Thyroid gland (tissue), 4 donors: ENCODE results near the gene CCDC149. TPM values are rescaled to one million over a fixed set of nuclear protein-coding genes. Genes with fewer than 3 reads are reported as not detected.

ENCODE experiments used
- DNase-seq, 2 donors: peaks; one replicate each; pipeline ENCODE4 v3.0.0-alpha.2; 2019
- H3K27ac ChIP-seq, 3 donors: fragments of 200-600 bp; sonication (generic); 1 replicate in 2 of 3; 2 replicates in 1 of 3; pipeline ENCODE4 v1.5.1; 2016 to 2019; ENCODE audit warnings: mild to moderate bottlenecking in 1 of 3, moderate library complexity in 1 of 3
- H3K27me3 ChIP-seq: fragments of 200-600 bp; sonication (generic); one replicate; pipeline ENCODE4 v1.5.1; 2019
- H3K36me3 ChIP-seq, 2 donors: fragments of 200-600 bp; sonication (generic); one replicate each; pipeline ENCODE4 v1.5.1; 2016 to 2019
- H3K4me1 ChIP-seq, 2 donors: fragments of 200-600 bp; sonication (generic); one replicate each; pipeline ENCODE4 v1.5.1; 2017 to 2019
- H3K4me3 ChIP-seq, 3 donors: fragments of 200-600 bp; sonication (generic); replicated peaks in 1 of 3; 1 replicate in 2 of 3; 2 replicates in 1 of 3; pipeline ENCODE4 v1.5.1; 2016; ENCODE audit warnings: mild to moderate bottlenecking in 1 of 3
- H3K9me3 ChIP-seq: fragments of 200-600 bp; sonication (generic); one replicate; pipeline ENCODE4 v1.5.1; 2017
- CTCF ChIP-seq, 6 experiments: fragments of 200-600 bp in 3 of 6; fragments of 450-650 bp in 3 of 6; sonication (generic) in 3 of 6; IDR thresholded peaks; one replicate each; pipeline ENCODE4 v1.5.1; 2016 to 2019; ENCODE audit warnings: antibody characterized with exemption in 6 of 6, mild to moderate bottlenecking in 2 of 6, inconsistent platforms in 1 of 6, moderate library complexity in 1 of 6
- POLR2A ChIP-seq, 2 donors: fragments of 450-650 bp; IDR thresholded peaks; one replicate each; pipeline ENCODE4 v1.6.1; 2017; ENCODE audit warnings: antibody characterized with exemption in 2 of 2, mild to moderate bottlenecking in 2 of 2, moderate library complexity in 1 of 2
- WGBS, 2 donors: methylation state at CpG; one replicate each; pipeline ENCODE4 v1.1.5; 2017; 5-methylcytosine and 5-hydroxymethylcytosine counted together
- intact Hi-C: fragments of 100-400 bp; cut with DNase I; formaldehyde crosslinking; loops from one replicate; pipeline ENCODE4 v1.15.1; 2023
- total RNA-seq, 4 donors: library from RNA; depleted of rRNA; stranded (reverse); fragments of >200 nt; gene quantifications; one replicate each; pipeline ENCODE4 v1.2.3, GENCODE V29; 2016

The CCDC149 gene
- total RNA-seq, 4 donors from 2014 or later = 19.3 to 29.2 (median 21.8) TPM

- Histone ChIP-seq H3K27me3 (no peaks in the 10 kb centered on the region), H3K9me3 (no peaks in the 10 kb centered on the region), H3K27ac (no peak overlapping the region), H3K36me3 (no peaks in the 10 kb centered on the region), H3K4me1 (peaks cover 14 to 15% of the 10 kb centered on the region in 2 donors), H3K4me3 (no peak overlapping the region)
- no peak for DNase-seq
- no peak for TF ChIP-seq POLR2A (IDR thresholded peaks at IDR 0.05)
- intact Hi-C loops = no loop called here
- WGBS, 2 donors = 93 to 97% methylated on average over 5 of the region's 5 CpGs
Observed at GRCh38 chr4:24840362-24840761, 72.5 kb downstream of the CCDC149 start.

GRCh38 chr4:24837781-24838180 is 75.1 kb downstream of the CCDC149 start:
- TF ChIP-seq CTCF (IDR thresholded peaks at IDR 0.05) = no peak
- TF ChIP-seq POLR2A (IDR thresholded peaks at IDR 0.05) = no peak
- 60 to 67% methylated on average over 5 of the region's 5 CpGs for WGBS, 2 donors
- peaks cover 14 to 15% of the 10 kb centered on the region in 2 donors for H3K4me1 ChIP-seq

DNA sequence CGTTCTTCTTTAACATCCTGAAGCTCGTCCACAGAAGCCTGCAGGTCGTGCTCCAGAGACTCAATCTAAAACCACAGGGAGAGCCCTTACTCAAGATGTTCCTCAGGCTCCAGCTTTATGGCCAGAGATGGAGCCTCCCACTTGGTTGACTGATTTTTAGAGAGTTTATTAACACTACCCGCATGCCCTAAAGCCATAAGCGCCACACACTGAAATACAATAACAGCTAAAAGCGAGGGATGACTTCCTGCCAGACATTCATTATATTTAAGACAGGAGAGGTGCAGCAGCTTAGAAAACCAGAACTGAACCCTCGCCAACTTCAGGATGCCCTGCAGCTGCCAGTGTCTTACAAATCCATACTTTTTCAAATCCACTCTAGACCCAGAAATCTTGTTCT is 75.5 kb downstream of the CCDC149 start:
- H3K27ac ChIP-seq = no peak overlapping the region
- intact Hi-C loops = no loop called here
- peaks cover 14 to 15% of the 10 kb centered on the region in 2 donors for H3K4me1 ChIP-seq
- no peaks in the 10 kb centered on the region for H3K36me3 ChIP-seq
- H3K4me3 ChIP-seq = no peak overlapping the region
- TF ChIP-seq POLR2A (IDR thresholded peaks at IDR 0.05) (no peak), CTCF (IDR thresholded peaks at IDR 0.05) (no peak)
- no peaks in the 10 kb centered on the region for H3K27me3 ChIP-seq
- H3K9me3 ChIP-seq = no peaks in the 10 kb centered on the region
- DNase-seq = no peak
- 71 to 83% methylated on average over 7 of the region's 7 CpGs for WGBS, 2 donors

More at GRCh38 chr4:24837781-24838180, 75.1 kb downstream of the CCDC149 start:
- H3K36me3 ChIP-seq = no peaks in the 10 kb centered on the region
- DNase-seq = no peak
- intact Hi-C loops = no loop called here
- no peaks in the 10 kb centered on the region for H3K27me3 ChIP-seq
- no peak overlapping the region for H3K4me3 ChIP-seq
- H3K9me3 ChIP-seq = no peaks in the 10 kb centered on the region
- H3K27ac ChIP-seq = no peak overlapping the region

- peaks cover 13 to 14% of the 10 kb centered on the region in 2 donors for H3K4me1 ChIP-seq
- H3K27ac ChIP-seq = no peak overlapping the region
- intact Hi-C loops = no loop called here
Observed at GRCh38 chr4:24836661-24837242, 76.1 kb downstream of the CCDC149 start.

DNA sequence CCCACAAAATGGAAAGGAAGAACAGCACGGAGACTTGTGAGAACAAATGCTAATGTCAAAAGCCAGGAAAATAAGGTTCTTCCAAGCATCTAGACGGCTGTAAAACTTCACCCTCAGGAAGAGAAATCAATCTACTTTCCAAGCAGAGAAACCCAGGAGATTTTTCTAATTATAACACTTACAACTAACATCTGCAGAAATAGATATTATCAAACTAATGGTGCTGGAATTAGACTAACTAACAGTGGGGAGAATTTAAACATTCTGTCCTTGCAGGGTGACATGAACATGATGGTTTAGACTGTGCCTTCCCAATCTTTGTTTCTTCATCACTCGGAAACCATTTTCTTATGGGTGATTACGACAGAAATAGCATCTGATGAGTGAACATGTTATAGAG is 77.1 kb downstream of the CCDC149 start:
- 93 to 94% methylated on average over 4 of the region's 4 CpGs for WGBS, 2 donors
- H3K4me1 ChIP-seq = peaks cover 2 to 3% of the 10 kb centered on the region in 2 donors
- H3K27me3 ChIP-seq = no peaks in the 10 kb centered on the region
- peaks cover 0 to 5% of the 10 kb centered on the region in 2 donors for H3K36me3 ChIP-seq
- TF ChIP-seq CTCF (IDR thresholded peaks at IDR 0.05) (no peak), POLR2A (IDR thresholded peaks at IDR 0.05) (no peak)
- H3K9me3 ChIP-seq = no peaks in the 10 kb centered on the region
- no peak for DNase-seq
- intact Hi-C loops = no loop called here
- no peak overlapping the region for H3K4me3 ChIP-seq
- H3K27ac ChIP-seq = no peak overlapping the region

More at GRCh38 chr4:24836661-24837242, 76.1 kb downstream of the CCDC149 start:
- DNase-seq = no peak
- no peak overlapping the region for H3K4me3 ChIP-seq
- no peaks in the 10 kb centered on the region for H3K9me3 ChIP-seq
- 88 to 90% methylated on average over 6 of the region's 6 CpGs for WGBS, 2 donors
- no peaks in the 10 kb centered on the region for H3K27me3 ChIP-seq
- no peak for TF ChIP-seq CTCF (IDR thresholded peaks at IDR 0.05)
- TF ChIP-seq POLR2A (IDR thresholded peaks at IDR 0.05) = no peak
- no peaks in the 10 kb centered on the region for H3K36me3 ChIP-seq
